Measurements from ENCODE around the gene FNDC3B.

The FNDC3B gene

DNA sequence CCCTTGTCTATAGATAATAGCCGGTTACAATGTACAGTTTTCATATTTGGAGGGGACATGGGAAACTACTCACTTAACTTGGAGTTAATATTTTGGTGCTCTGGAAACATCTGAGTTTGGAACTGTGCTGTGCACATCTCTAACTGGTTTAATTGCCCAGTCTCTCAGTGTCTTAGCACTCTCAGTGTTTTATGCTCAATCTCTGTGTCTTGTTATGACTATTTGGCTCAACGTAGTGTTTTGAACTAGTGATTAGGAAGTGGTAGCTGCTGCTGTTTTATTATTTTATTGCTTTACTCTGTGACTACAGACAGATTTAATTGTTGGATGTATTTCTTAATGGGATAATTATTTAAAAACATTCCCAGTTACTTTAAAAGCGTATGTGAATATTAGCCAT lies 17.0 kb downstream of the FNDC3B start:
- peaks cover 13% of the 10 kb centered on the region for H3K4me1 Mint-ChIP-seq
- ATAC-seq (no peak), DNase-seq (no peak)
- H3K27me3 Mint-ChIP-seq = no peaks in the 10 kb centered on the region
- H3K36me3 Mint-ChIP-seq (ENCODE audit: low read depth) = peaks cover 9% of the 10 kb centered on the region
- no peaks in the 10 kb centered on the region for H3K9me3 Mint-ChIP-seq
- H3K4me3 Mint-ChIP-seq = no peak overlapping the region
- no peak overlapping the region for H3K27ac Mint-ChIP-seq

DNA sequence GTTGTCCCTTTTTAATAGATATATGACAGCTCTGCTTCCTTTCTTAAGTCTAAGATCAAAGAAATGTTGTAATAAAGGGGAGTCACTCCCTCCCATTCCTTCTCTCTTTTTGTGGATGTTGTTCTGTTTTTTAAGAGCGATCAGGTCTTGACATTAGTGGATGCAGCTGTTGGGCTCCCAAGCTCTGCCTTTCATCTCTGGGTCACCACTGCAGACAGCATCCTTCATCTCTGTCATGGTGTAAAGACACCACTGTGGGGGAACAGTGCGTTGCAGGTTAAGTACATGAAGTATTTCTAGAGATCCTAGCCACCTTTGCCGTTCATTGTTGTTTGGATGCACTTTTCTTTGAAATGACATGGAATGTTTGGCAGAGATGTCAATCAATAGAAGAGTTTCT lies 17.7 kb downstream of the FNDC3B start:
- Mint-ChIP-seq H3K27ac (no peak overlapping the region), H3K9me3 (no peaks in the 10 kb centered on the region), H3K4me3 (no peak overlapping the region), H3K4me1 (peaks cover 18% of the 10 kb centered on the region), H3K27me3 (no peaks in the 10 kb centered on the region), H3K36me3 (ENCODE audit: low read depth) (peaks cover 7% of the 10 kb centered on the region)
- no peak for ATAC-seq
- DNase-seq = no peak

DNA sequence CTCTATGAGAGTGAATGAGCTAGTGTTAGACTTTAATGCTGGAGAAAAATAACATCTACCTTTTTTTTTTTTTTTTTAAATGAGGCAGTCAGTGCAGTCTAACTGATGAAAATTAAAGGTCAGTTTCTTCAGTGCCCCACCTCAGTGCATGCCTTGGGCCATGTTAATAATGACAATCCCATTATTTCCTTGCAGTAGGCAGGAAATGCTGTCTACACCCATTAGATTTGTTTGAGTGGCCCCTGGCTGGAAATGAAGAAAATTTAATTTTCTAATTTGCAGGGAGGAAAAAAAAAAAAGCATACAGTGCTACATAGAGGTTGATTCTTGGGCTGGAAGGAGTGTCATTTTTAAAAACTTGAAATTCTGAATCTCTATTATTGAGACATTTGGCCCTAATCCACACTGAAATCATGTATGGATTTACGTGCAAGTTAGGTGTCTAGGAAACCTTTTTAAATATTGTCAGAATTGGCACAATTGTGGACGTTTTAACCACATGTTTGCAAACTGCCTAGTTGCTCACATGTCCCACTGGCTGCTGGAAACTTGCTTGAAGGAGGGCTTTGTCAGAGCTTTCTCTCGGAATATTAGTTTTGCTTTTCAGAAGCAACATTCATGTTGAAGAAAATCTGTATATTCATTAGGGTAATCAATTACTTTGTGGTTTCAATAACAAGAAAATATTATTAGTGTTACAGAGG lies 18.4 kb downstream of the FNDC3B start:
- no peak for ATAC-seq
- H3K4me3 Mint-ChIP-seq = no peak overlapping the region

DNA sequence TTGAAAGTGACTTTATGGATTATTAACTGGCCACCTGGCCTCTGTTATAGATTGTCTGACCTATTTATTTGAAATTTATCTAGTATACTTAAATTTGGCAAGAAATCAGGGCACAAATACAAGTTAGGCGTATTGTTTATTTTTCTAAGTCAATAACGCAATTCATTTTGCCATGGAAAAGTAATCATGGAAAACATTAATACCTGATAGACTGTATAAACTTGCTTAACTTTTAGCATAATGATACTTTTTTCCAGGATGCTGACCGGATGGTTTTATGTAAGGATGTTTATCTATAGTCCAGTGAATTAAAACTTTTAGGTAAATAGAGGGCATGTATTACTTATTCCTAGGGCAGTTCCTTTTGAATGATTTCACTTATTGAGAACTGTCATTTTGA lies 20.2 kb downstream of the FNDC3B start:
- H3K36me3 Mint-ChIP-seq (ENCODE audit: low read depth) = peaks cover 15% of the 10 kb centered on the region

More for the DNA sequence above, 18.4 kb downstream of the FNDC3B start:
- H3K4me1 Mint-ChIP-seq = peaks cover 23% of the 10 kb centered on the region
- no peak overlapping the region for H3K27ac Mint-ChIP-seq
- no peaks in the 10 kb centered on the region for H3K27me3 Mint-ChIP-seq
- H3K36me3 Mint-ChIP-seq (ENCODE audit: low read depth) = peaks cover 2% of the 10 kb centered on the region
- H3K9me3 Mint-ChIP-seq = no peaks in the 10 kb centered on the region
- DNase-seq = no peak

DNA sequence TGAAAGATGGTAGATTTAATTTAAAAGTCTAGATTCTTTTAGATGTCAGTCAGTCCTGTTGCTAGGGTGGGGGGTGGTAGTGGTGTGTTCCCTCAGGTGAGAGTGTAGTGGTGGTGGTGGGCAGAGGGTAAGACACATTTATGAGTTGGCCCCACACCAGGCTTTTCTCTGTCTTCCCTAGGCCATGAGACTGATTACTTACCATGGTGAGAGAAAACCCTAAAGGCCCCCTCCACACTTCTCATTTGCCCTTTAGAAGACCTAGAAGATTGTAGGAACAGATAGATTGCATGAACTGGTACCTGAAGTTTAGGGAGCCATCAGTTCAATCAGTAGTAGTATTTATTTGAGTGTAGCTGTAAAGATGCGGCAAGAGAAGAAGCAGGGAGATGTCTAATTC lies 20.9 kb downstream of the FNDC3B start:
- H3K27me3 Mint-ChIP-seq = no peaks in the 10 kb centered on the region
- ATAC-seq (no peak), DNase-seq (no peak)
- no peaks in the 10 kb centered on the region for H3K9me3 Mint-ChIP-seq
- no peak overlapping the region for H3K4me3 Mint-ChIP-seq
- peaks cover 17% of the 10 kb centered on the region for H3K36me3 Mint-ChIP-seq (ENCODE audit: low read depth)
- H3K4me1 Mint-ChIP-seq = peaks cover 26% of the 10 kb centered on the region
- H3K27ac Mint-ChIP-seq = no peak overlapping the region

More for the DNA sequence above, 20.2 kb downstream of the FNDC3B start:
- ATAC-seq (no peak), DNase-seq (no peak)
- Mint-ChIP-seq H3K27ac (no peak overlapping the region), H3K27me3 (no peaks in the 10 kb centered on the region), H3K4me3 (no peak overlapping the region), H3K4me1 (peaks cover 28% of the 10 kb centered on the region), H3K9me3 (no peaks in the 10 kb centered on the region)

DNA sequence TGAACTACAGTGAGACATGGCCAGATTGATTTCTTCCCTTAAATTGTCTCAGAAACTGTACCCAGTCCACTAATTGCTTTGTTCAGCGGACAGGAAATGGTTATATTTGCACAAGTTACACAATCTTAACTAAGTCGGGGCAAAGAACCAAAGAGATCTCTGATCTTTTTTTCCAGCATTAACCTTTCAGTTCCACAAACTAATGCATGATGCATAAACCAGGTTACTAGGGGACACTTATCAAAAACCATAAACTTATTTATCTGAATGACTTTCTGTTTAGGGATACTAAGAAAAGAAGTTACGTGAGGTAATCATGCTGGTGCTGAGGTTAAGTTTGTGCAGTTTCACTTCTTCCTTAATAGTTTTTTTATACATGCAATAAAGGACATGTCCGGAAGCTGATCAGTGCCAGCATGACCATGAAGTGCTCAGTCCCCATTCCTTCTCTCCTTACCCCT lies 22.4 kb downstream of the FNDC3B start:
- peaks cover 24% of the 10 kb centered on the region for H3K4me1 Mint-ChIP-seq
- H3K4me3 Mint-ChIP-seq = no peak overlapping the region
- DNase-seq (no peak), ATAC-seq (peak; percentile 52)
- no peak overlapping the region for H3K27ac Mint-ChIP-seq
- H3K27me3 Mint-ChIP-seq = no peaks in the 10 kb centered on the region
- peaks cover 15% of the 10 kb centered on the region for H3K36me3 Mint-ChIP-seq (ENCODE audit: low read depth)
- no peaks in the 10 kb centered on the region for H3K9me3 Mint-ChIP-seq

DNA sequence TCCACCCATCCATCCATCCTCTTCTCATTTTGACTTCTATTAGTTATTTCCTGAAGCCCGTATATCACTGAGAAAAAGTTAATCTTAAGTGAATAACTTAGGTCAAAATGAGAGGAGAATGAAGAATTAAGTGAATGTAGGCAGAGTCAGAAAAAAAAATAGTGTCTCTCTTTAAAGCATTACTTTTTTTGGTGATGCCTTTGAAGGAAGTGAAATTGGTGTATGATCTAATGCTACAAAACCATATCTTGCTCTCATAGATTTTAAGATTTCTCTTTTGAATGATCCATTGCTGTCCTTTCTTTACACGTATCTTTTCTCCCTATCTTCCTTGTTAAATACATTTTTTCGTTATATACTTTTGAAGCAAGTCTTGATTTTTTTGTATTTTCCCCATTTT lies 23.4 kb downstream of the FNDC3B start:
- no peaks in the 10 kb centered on the region for H3K9me3 Mint-ChIP-seq
- no peak overlapping the region for H3K4me3 Mint-ChIP-seq
- peaks cover 15% of the 10 kb centered on the region for H3K36me3 Mint-ChIP-seq (ENCODE audit: low read depth)
- H3K4me1 Mint-ChIP-seq = peaks cover 34% of the 10 kb centered on the region
- DNase-seq = no peak
- H3K27me3 Mint-ChIP-seq = no peaks in the 10 kb centered on the region
- no peak for ATAC-seq
- no peak overlapping the region for H3K27ac Mint-ChIP-seq

- H3K4me1 Mint-ChIP-seq = peaks cover 38% of the 10 kb centered on the region
- ATAC-seq (no peak), DNase-seq (no peak)
- no peaks in the 10 kb centered on the region for H3K9me3 Mint-ChIP-seq
- peaks cover 15% of the 10 kb centered on the region for H3K36me3 Mint-ChIP-seq (ENCODE audit: low read depth)
- no peak overlapping the region for H3K4me3 Mint-ChIP-seq
- H3K27me3 Mint-ChIP-seq = no peaks in the 10 kb centered on the region
- H3K27ac Mint-ChIP-seq = no peak overlapping the region
Measured at GRCh38 chr3:172063456-172064432, 24.4 kb downstream of the FNDC3B start.

DNA sequence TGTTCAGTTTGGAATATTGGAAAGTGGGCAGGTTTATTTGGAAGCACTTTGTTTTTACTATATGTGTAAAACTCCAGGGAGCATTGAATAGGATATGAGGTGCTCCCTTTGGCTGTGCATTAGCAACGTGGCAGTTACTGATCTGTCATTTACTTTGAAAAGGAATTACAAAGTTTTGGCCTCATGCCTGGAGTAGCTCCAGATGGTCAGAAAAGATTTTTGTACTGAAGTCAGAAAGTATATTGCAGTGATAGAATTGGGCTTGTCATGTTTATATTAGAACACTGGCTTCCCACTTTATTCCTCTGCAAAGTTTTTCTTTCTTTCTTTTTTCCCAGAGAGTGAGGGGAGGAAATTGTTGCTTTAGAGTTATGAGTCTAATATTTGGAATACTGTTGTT lies 26.1 kb downstream of the FNDC3B start:
- Mint-ChIP-seq H3K4me1 (peaks cover 38% of the 10 kb centered on the region), H3K9me3 (no peaks in the 10 kb centered on the region)

DNA sequence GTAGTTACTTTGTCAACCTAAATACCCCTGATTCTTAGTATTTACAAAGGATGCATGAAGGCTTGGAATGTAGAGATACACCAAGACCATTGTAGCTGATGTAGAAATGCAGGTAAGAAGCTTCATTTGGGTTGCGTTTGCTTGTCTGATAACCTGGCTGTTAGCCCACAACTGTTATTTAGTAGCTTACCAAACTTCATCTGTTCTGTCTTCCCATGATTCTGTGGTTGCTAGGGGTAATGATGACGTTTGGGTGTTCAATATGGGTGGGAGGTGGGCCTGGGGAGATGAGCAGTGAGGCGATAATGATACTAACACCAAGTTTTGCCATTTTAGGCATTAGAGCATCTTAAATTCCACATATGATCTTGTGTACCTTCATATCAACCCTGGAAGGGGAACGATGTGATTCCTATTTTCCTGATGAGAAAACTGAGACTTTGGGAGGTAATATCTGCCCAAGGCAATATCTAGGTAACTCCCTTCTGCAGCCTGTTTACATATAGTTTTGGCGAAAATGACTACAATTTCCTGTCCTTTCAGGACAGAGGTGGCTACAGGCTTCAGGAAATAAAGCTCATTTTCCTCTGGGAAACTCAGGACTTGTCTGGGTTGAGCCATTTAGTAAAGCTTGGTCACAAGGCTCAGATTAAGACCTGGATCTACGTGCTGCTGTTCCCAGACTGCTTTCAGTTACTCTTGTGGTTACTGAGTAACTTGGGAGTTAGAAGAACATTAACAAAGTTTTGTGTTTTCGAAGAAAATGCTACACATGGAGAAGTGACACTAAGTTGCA lies 26.8 kb downstream of the FNDC3B start:
- no peak for ATAC-seq
- Mint-ChIP-seq H3K36me3 (ENCODE audit: low read depth) (peaks cover 18% of the 10 kb centered on the region), H3K4me1 (peaks cover 38% of the 10 kb centered on the region), H3K27me3 (peaks cover 2% of the 10 kb centered on the region), H3K4me3 (no peak overlapping the region), H3K9me3 (no peaks in the 10 kb centered on the region), H3K27ac (no peak overlapping the region)
- DNase-seq = no peak

More for the DNA sequence above, 26.1 kb downstream of the FNDC3B start:
- peaks cover 17% of the 10 kb centered on the region for H3K36me3 Mint-ChIP-seq (ENCODE audit: low read depth)
- no peak for ATAC-seq
- DNase-seq = no peak
- H3K27ac Mint-ChIP-seq = no peak overlapping the region
- no peak overlapping the region for H3K4me3 Mint-ChIP-seq
- peaks cover 2% of the 10 kb centered on the region for H3K27me3 Mint-ChIP-seq

DNA sequence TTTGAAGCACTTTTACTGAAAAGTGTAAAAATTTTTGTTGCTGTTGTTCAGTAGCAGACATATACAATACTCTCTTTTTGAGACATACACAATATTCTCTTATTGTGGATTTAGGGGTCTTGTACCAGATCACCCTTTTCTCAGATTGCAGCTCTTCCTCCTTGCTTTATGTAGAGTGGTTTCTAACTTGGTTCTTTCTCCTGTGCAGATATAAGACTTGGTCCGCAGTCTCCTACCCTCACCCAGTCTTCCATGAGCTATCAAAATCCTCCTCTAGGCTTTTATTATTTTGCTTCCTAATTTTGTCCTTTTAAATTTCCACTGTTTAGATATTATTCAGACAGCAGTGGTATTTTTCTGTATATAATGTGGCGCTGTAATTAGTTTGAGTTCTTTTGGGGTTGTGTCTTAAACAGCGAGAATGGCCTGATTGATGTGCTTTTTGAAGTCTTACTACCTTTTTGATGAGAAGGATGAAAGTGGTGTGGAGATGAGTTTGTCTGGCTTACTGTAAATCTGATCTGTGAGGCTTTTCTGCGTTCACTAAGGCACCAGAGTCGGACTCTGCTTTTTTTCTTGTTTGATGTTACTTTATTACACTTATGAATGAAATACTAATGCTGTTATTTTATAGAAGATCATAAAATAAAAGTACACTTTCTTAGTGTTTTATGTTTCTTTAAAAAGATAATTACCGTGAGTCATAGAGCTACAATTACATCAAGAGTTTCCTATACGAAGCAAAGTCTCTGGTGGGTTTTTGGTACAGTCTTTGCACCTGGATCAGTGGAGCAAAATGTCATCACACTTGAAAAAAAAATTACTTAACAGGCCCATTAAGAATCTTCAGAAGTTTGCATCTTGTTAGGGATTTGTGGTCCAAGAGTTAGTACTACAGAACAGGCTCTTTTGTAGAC lies 27.8 kb downstream of the FNDC3B start:
- Mint-ChIP-seq H3K36me3 (ENCODE audit: low read depth) (peaks cover 18% of the 10 kb centered on the region), H3K4me1 (peaks cover 32% of the 10 kb centered on the region), H3K27me3 (peaks cover 2% of the 10 kb centered on the region), H3K27ac (no peak overlapping the region), H3K4me3 (no peak overlapping the region), H3K9me3 (no peaks in the 10 kb centered on the region)
- ATAC-seq (peak; percentile 57), DNase-seq (no peak)

GRCh38 chr3:172067837-172068440 lies 28.6 kb downstream of the FNDC3B start:
- no peak overlapping the region for H3K4me3 Mint-ChIP-seq
- ATAC-seq (no peak), DNase-seq (no peak)
- no peak overlapping the region for H3K27ac Mint-ChIP-seq
- peaks cover 2% of the 10 kb centered on the region for H3K27me3 Mint-ChIP-seq
- H3K36me3 Mint-ChIP-seq (ENCODE audit: low read depth) = peaks cover 18% of the 10 kb centered on the region
- peaks cover 27% of the 10 kb centered on the region for H3K4me1 Mint-ChIP-seq
- H3K9me3 Mint-ChIP-seq = no peaks in the 10 kb centered on the region

- Mint-ChIP-seq H3K27ac (no peak overlapping the region), H3K27me3 (peaks cover 2% of the 10 kb centered on the region)
Measured at GRCh38 chr3:172068977-172069376, 29.6 kb downstream of the FNDC3B start.

More at GRCh38 chr3:172068977-172069376, 29.6 kb downstream of the FNDC3B start:
- DNase-seq (no peak), ATAC-seq (no peak)
- peaks cover 24% of the 10 kb centered on the region for H3K4me1 Mint-ChIP-seq
- no peaks in the 10 kb centered on the region for H3K9me3 Mint-ChIP-seq
- peaks cover 13% of the 10 kb centered on the region for H3K36me3 Mint-ChIP-seq (ENCODE audit: low read depth)
- no peak overlapping the region for H3K4me3 Mint-ChIP-seq
